Hepatic stellate cell (primary cell): ENCODE data around the gene CYP27B1.

ENCODE experiments used
- DNase-seq: peaks from one replicate; pipeline ENCODE4 v3.0.0; 2011; ENCODE audit warnings: low spot score

CYP27B1 gene, protein sequence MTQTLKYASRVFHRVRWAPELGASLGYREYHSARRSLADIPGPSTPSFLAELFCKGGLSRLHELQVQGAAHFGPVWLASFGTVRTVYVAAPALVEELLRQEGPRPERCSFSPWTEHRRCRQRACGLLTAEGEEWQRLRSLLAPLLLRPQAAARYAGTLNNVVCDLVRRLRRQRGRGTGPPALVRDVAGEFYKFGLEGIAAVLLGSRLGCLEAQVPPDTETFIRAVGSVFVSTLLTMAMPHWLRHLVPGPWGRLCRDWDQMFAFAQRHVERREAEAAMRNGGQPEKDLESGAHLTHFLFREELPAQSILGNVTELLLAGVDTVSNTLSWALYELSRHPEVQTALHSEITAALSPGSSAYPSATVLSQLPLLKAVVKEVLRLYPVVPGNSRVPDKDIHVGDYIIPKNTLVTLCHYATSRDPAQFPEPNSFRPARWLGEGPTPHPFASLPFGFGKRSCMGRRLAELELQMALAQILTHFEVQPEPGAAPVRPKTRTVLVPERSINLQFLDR

GRCh38 chr12:57766464-57767304 is at the start of gene CYP27B1:
Gene CYP27B1 (minus strand): TSS chr12:57767078. CDS start chr12:57767041, 37 bp downstream.
- DNase-seq: no peak

GRCh38 chr12:57816001-57816854 is 49.4 kb upstream of the CYP27B1 start:
- DNase-seq: no peak

- DNase-seq: no peak
Observed at GRCh38 chr12:57815177-57816000, 48.5 kb upstream of the CYP27B1 start.

DNA sequence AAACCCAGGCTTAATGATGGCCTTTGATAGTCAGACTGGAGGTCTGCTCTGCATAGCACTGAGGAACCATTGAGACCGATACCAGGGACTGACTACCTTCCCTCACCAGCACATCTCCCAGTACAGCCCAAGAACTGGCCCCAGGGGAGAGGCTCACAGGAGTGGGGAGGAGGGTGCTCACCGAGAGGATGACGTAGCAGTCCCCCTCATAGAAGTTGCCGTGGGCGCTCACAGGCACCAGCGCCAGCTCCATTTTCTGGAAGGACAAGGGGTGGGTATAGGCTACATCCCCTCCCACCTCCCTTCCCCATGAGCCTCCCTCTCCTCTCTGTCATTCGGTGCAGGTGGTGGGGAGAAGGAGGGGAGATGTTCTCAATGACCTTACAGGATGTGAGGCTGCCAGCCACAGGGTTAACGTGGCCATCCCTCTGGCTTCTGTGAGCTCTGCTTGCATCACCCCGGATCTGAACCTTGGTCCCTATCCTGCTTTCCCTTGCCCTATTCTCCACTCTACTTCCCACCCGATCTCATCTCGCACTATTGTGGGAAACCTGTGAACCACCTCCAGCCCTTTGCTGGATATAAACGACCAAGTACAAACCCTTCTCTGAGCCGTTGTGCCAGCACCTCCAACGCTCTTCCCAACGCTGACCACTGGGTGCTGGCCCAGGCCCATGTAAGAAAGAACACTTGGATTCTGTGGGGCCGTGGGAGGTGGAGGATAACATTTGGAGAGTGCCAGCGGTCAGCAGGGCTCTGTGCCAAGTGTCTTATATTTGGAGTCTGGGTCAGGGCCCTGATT is 47.3 kb upstream of the CYP27B1 start:
- no peak for DNase-seq

DNA sequence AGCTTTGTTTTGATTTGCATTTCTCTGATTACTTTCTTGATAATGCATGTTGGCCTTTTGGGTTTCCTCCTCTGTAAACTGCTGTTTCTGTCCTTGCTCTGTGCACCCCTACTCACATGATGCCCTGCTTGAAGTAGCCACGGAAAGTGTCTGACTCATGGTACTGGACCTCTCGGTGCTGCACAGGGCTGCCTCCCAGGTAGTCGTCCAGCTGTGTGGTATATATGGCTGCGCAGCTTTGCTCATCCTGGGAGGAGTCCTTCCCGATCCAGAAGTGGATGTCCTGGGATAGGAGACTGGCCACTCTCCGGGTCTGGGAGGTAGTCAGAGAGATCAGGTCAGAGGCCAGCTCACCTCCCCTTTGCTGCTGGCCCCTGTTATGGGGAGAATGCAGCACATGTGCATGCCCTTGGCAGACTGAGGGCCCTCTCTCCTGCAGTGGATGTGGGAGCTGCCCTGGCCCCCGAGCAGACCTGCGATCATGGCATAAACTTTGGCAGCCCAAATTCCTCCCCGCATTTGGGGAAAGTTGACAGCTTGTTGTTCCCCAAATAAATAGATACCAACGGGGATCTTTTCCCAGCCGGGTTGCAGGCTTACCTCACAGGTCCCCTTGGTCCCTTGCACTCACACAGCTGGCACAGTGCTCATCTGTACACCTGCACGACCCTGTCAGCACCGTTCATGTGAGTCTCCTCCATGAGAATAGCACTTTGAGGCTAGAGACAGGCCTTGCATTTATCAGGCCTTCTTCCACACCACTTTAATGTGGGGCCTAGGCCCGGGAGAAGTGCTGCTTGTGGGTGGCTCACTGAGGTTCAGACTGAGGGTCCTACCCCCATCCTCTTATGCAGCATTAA is 46.5 kb upstream of the CYP27B1 start:
- DNase-seq: no peak

GRCh38 chr12:57811028-57811755 is 44.3 kb upstream of the CYP27B1 start:
- no peak for DNase-seq

- DNase-seq: no peak
Observed at GRCh38 chr12:57810450-57810849, 43.6 kb upstream of the CYP27B1 start.

GRCh38 chr12:57809425-57809824 is 42.5 kb upstream of the CYP27B1 start:
- DNase-seq: no peak

GRCh38 chr12:57808351-57808750 is 41.5 kb upstream of the CYP27B1 start:
- no peak for DNase-seq

DNA sequence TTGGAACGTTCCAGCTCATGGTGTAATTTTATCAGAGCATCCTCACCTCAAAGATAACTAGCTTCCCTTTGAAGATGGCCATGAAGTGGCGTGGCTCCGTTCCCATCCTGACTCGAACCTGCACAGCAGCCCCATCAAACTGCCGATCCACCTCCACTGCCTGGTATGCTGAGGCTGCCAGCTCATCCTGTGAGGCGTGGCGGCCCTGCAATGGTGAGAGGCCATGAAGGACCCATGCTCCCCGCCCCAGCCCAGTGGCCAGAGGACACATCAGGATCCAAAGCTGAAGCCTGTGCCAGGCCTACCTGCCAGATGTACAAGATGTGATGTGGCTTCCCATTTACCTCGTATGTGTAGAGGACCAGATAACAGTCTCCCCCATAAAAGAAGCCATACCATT is 40.4 kb upstream of the CYP27B1 start:
- DNase-seq: no peak

GRCh38 chr12:57806677-57807076 is 39.8 kb upstream of the CYP27B1 start:
- DNase-seq: no peak

- DNase-seq: peak; percentile 67
Observed at GRCh38 chr12:57803319-57803893, 36.5 kb upstream of the CYP27B1 start.

DNA sequence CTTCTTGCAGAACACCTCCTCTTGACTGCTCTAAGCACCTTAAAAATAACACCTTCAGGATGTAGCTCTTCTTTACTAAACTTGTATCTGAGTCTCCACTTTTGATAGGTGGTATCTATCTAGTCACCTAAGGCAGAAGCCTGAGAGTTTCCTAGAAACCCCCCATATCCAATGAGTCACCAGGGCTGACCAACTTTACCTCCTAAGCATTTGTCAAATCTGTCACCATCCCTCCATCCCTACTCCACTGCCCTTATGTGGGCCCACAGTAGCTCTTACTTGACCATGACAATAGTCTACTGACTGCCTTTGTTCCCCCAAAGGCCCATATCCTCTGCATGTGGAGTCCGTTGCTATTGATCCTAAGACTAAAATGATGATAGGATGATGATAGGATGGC is 35.7 kb upstream of the CYP27B1 start:
- DNase-seq: no peak

- DNase-seq: no peak
Observed at GRCh38 chr12:57800965-57801364, 34.1 kb upstream of the CYP27B1 start.

DNA sequence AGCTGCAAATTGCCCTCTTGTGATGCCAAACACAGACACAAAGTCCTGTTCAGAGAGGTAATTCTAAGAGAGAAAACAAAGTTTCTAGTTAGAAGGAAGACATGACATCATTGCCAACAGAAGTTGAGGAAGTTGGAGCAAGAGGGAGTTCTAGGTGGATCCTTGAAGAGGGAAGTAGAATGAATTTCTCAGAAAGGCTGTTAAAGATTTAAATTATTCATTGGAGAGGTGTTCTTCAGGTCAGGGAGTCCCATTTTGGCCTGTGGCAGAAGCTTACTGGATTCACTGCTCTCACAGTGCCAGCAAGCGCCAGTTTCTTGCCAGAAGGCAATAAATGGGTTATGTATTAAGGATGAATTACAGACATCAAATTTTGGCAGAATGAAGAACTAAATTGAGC is 31.1 kb upstream of the CYP27B1 start:
- DNase-seq: no peak

DNA sequence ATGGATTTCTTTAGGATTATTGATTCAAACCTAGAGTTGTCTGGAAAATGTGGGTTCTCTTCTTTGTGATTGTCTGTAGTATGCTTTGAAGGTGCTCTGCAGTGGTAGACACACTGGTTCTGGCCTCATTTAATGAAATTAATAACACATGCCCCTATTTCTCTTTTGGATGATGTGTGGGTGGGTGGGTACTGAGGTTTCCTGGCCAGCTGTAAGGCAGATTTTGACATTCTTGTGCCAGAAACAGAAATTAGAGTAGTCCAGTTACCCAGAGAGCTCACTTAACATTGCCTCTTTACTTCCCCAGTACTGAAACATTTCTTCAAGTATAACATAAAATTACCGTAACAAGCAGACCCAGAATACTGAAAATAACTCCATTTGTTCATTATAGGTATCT is 30.1 kb upstream of the CYP27B1 start:
- DNase-seq: no peak

GRCh38 chr12:57795354-57795753 is 28.5 kb upstream of the CYP27B1 start:
- no peak for DNase-seq

GRCh38 chr12:57793920-57794319 is 27.0 kb upstream of the CYP27B1 start:
- DNase-seq: peak; percentile 71
